Mesodermal cell (in vitro differentiated cells): ENCODE data around the gene SLC4A11.

Experiments used
- H3K27ac ChIP-seq: 2 replicates; pipeline ENCODE4 v1.7.0; 2013; ENCODE audit warnings: mild to moderate bottlenecking, low read depth, low read length, moderate library complexity; ENCODE audit not compliant: severe bottlenecking
- H3K36me3 ChIP-seq: 2 replicates; pipeline ENCODE4 v1.7.1; 2013; ENCODE audit warnings: mild to moderate bottlenecking, low read length, moderate library complexity; ENCODE audit not compliant: control insufficient read depth, insufficient read depth
- H3K4me1 ChIP-seq: one replicate; pipeline ENCODE4 v1.7.1; 2013; ENCODE audit warnings: mild to moderate bottlenecking, low read length; ENCODE audit not compliant: insufficient read depth, control insufficient read depth, poor library complexity, severe bottlenecking
- H3K4me3 ChIP-seq: 2 replicates; pipeline ENCODE4 v1.7.0; 2013; ENCODE audit warnings: low read length, control low read depth, mild to moderate bottlenecking; ENCODE audit not compliant: insufficient read depth, poor library complexity, severe bottlenecking; ENCODE audit errors: extremely low read depth
- H3K9me3 ChIP-seq: 2 replicates; pipeline ENCODE4 v1.7.1; 2013; ENCODE audit warnings: mild to moderate bottlenecking, low read length, moderate library complexity; ENCODE audit not compliant: control insufficient read depth
- WGBS, 2 experiments: methylation state at CpG; one replicate each; pipeline ENCODE4 v1.1.5; 2013; ENCODE audit warnings: missing lambda C conversion rate in 2 of 2; ENCODE audit not compliant: insufficient coverage in 2 of 2; 5-methylcytosine and 5-hydroxymethylcytosine counted together

SLC4A11 gene

DNA sequence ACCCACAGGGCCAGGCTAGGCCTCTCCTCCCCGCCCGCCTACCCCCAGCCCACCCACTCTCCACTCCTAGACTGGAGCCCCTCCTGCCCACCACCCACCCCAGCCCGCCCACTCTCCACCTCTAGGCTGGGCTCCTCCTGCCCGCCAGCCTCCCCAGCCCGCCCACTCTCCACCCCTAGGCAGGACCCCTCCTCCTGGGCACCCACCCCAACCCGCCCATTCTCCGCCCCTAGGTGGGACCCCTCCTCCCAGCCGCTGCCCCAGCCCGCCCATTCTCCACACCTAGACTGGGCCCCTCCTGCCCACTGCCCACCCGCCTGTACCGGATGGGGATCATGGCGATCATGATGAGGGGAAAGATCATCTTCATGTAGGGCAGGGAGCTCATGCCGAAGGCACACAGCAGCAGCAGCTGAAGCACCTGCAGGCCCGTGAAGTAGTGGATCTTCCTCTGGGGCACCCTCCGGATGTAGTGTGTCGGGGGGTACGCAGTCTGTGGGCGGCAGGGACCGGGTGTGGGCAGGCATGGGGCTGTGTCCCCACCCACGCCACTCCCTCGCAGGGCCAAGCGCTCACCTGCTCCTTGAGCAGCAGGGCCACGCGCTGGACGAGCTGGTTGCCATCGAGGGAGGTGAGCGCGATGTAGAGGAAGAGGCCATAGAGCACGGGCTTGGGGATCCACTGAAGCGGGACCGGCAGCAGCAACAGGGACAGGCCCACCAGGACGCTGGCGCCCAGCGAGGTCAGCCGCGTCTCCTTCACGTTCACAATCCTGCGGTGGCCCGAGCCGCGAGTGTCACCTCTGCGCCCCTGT, 10.8 kb downstream of the SLC4A11 start:
- Histone ChIP-seq H3K36me3 (peaks cover 14% of the 10 kb centered on the region), H3K4me3 (no peak overlapping the region), H3K9me3 (no peaks in the 10 kb centered on the region), H3K4me1 (peaks cover 3% of the 10 kb centered on the region), H3K27ac (no peak overlapping the region)
- WGBS, 2 experiments, result 96 to 97% methylated on average over 32 to 33 of the region's 42 CpGs

- Histone ChIP-seq H3K9me3 (no peaks in the 10 kb centered on the region), H3K27ac (no peak overlapping the region), H3K4me1 (peaks cover 9% of the 10 kb centered on the region), H3K4me3 (no peak overlapping the region), H3K36me3 (peaks cover 21% of the 10 kb centered on the region)
- WGBS, 2 experiments, result 91% methylated on average over 5 of the region's 7 CpGs; no CpG with 5 or more reads in 1 of the 2 experiments
Measured at GRCh38 chr20:3227506-3227905, 11.5 kb downstream of the SLC4A11 start.

GRCh38 chr20:3226864-3227263, 12.1 kb downstream of the SLC4A11 start:
- Histone ChIP-seq H3K27ac (no peak overlapping the region), H3K4me1 (peaks cover 13% of the 10 kb centered on the region), H3K9me3 (no peaks in the 10 kb centered on the region), H3K4me3 (no peak overlapping the region), H3K36me3 (peaks cover 27% of the 10 kb centered on the region)
- WGBS, 2 experiments, result 92 to 93% methylated on average over 13 to 14 of the region's 14 CpGs

DNA sequence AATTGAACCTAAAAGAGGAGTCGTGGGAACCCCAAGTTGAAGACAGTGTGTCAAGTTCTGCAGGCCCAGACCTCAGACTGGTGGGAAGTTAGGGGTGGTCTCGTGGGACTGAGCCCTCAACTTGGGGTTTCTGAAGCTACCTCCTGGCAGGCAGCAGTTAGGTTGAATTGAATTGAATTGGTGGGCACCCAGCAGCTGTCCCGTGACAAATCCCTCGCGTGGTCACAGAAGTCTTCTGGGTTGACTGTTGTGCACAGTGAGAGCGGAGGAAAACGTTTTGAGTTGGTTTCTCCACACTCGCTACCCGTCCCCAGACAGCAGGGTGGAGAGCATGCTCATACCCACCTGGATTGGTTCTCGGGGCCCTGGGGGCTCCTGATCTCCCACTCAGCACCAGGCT, 12.9 kb downstream of the SLC4A11 start:
- peaks cover 34% of the 10 kb centered on the region for H3K36me3 ChIP-seq
- no peak overlapping the region for H3K4me3 ChIP-seq

GRCh38 chr20:3224681-3225421, 14.1 kb downstream of the SLC4A11 start:
- Histone ChIP-seq H3K9me3 (no peaks in the 10 kb centered on the region), H3K27ac (no peak overlapping the region), H3K4me3 (no peak overlapping the region), H3K36me3 (peaks cover 44% of the 10 kb centered on the region), H3K4me1 (peaks cover 15% of the 10 kb centered on the region)
- 88 to 96% methylated on average over 7 to 8 of the region's 8 CpGs for WGBS, 2 experiments

More for the DNA sequence above, 12.9 kb downstream of the SLC4A11 start:
- H3K27ac ChIP-seq, result no peak overlapping the region
- H3K4me1 ChIP-seq, result peaks cover 15% of the 10 kb centered on the region
- no peaks in the 10 kb centered on the region for H3K9me3 ChIP-seq
- 92 to 96% methylated on average over 8 to 9 of the region's 10 CpGs for WGBS, 2 experiments

GRCh38 chr20:3223994-3224680, 14.9 kb downstream of the SLC4A11 start:
- H3K4me3 ChIP-seq, result no peak overlapping the region
- H3K9me3 ChIP-seq, result no peaks in the 10 kb centered on the region
- WGBS, 2 experiments, result 96% methylated on average over 18 to 20 of the region's 20 CpGs
- peaks cover 51% of the 10 kb centered on the region for H3K36me3 ChIP-seq
- no peak overlapping the region for H3K27ac ChIP-seq
- H3K4me1 ChIP-seq, result peaks cover 15% of the 10 kb centered on the region

DNA sequence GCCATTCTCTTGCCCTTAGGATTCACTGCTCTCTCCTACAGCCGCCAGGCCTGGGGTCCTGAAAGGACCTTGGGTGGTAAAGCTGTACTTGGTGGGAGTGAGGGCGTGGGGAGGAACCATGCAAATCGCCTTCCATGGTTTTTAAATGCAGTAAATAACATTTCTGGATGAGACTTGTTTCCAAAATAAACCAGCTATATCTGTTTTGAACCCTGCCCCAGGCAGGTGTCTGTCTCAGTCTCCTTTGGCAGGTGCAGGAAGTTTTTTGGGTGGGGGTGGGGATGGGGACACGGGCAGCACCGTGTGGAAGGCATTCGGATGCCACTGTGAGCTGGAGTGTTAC, 15.4 kb downstream of the SLC4A11 start:
- Histone ChIP-seq H3K36me3 (peaks cover 53% of the 10 kb centered on the region), H3K4me3 (no peak overlapping the region), H3K9me3 (no peaks in the 10 kb centered on the region), H3K4me1 (peaks cover 15% of the 10 kb centered on the region), H3K27ac (no peak overlapping the region)
- WGBS, 2 experiments, result 93 to 96% methylated on average over 4 to 5 of the region's 6 CpGs

GRCh38 chr20:3222635-3223600, 16.1 kb downstream of the SLC4A11 start:
- peaks cover 15% of the 10 kb centered on the region for H3K4me1 ChIP-seq
- H3K36me3 ChIP-seq, result peaks cover 57% of the 10 kb centered on the region
- no peak overlapping the region for H3K27ac ChIP-seq
- no peak overlapping the region for H3K4me3 ChIP-seq
- 93 to 95% methylated on average over 25 of the region's 25 CpGs for WGBS, 2 experiments
- H3K9me3 ChIP-seq, result no peaks in the 10 kb centered on the region

DNA sequence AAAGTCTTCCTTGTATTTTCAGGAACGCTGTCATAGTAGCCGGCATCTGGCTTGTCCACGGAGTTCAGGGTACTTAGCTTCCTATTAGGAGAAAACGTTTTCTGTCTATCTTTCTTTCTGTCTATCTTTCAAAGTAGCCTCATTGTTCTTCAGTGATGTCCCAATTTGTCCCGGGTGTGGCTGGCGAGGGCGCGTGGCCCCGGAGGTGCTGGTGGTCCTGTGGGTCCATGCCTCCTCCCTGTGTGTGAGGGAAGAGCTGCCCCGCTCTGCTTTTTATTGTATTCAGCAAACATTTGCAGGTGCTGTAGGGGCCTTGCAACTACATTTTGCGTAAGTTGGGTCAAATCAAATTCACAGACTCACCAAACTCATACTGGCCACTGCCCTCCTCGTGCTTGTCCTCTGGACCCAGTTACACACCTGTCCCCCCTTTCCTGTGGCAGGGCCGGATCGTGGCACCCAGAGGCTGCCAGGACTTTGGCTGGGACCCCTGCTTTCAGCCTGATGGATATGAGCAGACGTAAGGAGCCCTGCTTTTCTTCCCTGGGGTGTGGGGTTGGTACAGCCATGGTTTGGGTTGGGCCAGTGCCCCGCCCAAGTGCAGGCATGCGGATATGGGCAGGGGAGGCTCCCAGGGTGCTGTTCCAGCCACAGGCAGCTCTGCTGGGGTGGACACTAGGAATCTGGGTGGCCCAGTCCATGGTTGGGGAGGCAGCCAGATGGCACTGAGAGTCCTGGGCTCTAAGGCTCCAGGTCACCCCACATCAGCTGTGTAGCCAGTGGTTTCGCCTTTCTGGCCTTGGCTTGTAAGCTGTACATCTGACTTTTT, 17.4 kb downstream of the SLC4A11 start:
- Histone ChIP-seq H3K27ac (no peak overlapping the region), H3K36me3 (peaks cover 67% of the 10 kb centered on the region), H3K4me3 (no peak overlapping the region), H3K9me3 (no peaks in the 10 kb centered on the region), H3K4me1 (peaks cover 15% of the 10 kb centered on the region)
- 98% methylated on average over 11 to 15 of the region's 18 CpGs for WGBS, 2 experiments
